T-cell (primary cell): ENCODE measurements around the gene UBE3D. TPM values are rescaled to one million over a fixed set of nuclear protein-coding genes. Genes with fewer than 3 reads are reported as not detected.
"Not testable (repeated sequence)": the region's sequence is repeated elsewhere in the genome, so short reads cannot be mapped to it uniquely, and the experiment has no call there.

Experiments
- ATAC-seq, 4 experiments: fragments of 200-7000 bp in 3 of 4; fragments of 150-1000 bp in 1 of 4; cut with Tn5 transposase; replicated peaks in 1 of 4; 1 replicate in 3 of 4; 2 replicates in 1 of 4; pipeline ENCODE4 v1.10.0; 2021; ENCODE audit warnings: moderate library complexity in 3 of 4, mild to moderate bottlenecking in 2 of 4, moderate number of reproducible peaks in 1 of 4
- CTCF ChIA-PET, 2 donors: fragments of 300-600 bp; sonication (Branson Sonifier 250); formaldehyde crosslinking; loops; one replicate each; lab custom pipeline; 2022; ENCODE audit warnings: antibody characterized with exemption in 2 of 2; lab: Charles Lee
- POLR2A ChIA-PET, 2 donors: fragments of 300-600 bp; sonication (Branson Sonifier 250); formaldehyde crosslinking; loops; one replicate each; lab custom pipeline; 2022; ENCODE audit warnings: antibody characterized with exemption in 2 of 2; lab: Charles Lee
- DNase-seq, 35 experiments: peaks; one replicate each; pipeline versions ENCODE4 v3.0.0 to v3.0.0-alpha.2; 2013 to 2023
- H3K27ac ChIP-seq: one replicate; pipeline ENCODE4 v1.5.1; 2013; ENCODE audit warnings: low read length
- H3K27me3 ChIP-seq, 2 experiments: replicated peaks in 1 of 2; 1 replicate in 1 of 2; 2 replicates in 1 of 2; pipeline versions ENCODE4 v1.6.1 to v1.7.0; 2013; ENCODE audit warnings: low read length in 1 of 2, mixed read lengths in 1 of 2; ENCODE audit not compliant: control insufficient read depth in 2 of 2, insufficient read depth in 2 of 2; ENCODE audit errors: extremely low read depth in 1 of 2
- H3K36me3 ChIP-seq, 2 donors: 1 replicate in 1 of 2; 2 replicates in 1 of 2; pipeline versions ENCODE4 v1.6.1 to v1.7.0; 2013; ENCODE audit warnings: low read length in 1 of 2; ENCODE audit not compliant: control insufficient read depth in 2 of 2, insufficient read depth in 1 of 2; ENCODE audit errors: extremely low read depth in 1 of 2
- H3K4me1 ChIP-seq, 2 experiments: 1 replicate in 1 of 2; 2 replicates in 1 of 2; pipeline versions ENCODE4 v1.6.1 to v1.7.0; 2013; ENCODE audit warnings: low read length in 2 of 2, mixed read lengths in 1 of 2; ENCODE audit not compliant: insufficient read depth in 2 of 2, control insufficient read depth in 1 of 2; ENCODE audit errors: extremely low read depth in 1 of 2
- H3K4me3 ChIP-seq, 2 donors: 1 replicate in 1 of 2; 2 replicates in 1 of 2; pipeline versions ENCODE4 v1.5.1 to v1.7.0; 2013; ENCODE audit warnings: mild to moderate bottlenecking in 2 of 2, low read length in 1 of 2, moderate library complexity in 1 of 2; ENCODE audit not compliant: control insufficient read depth in 1 of 2; ENCODE audit errors: extremely low read depth in 1 of 2
- H3K9me3 ChIP-seq: 2 replicates; pipeline ENCODE4 v1.7.0; 2013
- H3K27ac Mint-ChIP-seq, 2 donors: one replicate each; pipeline ENCODE4 v1.8.0; 2020 to 2021; ENCODE audit warnings: mild to moderate bottlenecking in 2 of 2, mixed read lengths in 2 of 2
- H3K27me3 Mint-ChIP-seq, 2 donors: one replicate each; pipeline ENCODE4 v1.8.0; 2021 to 2022; ENCODE audit warnings: mixed read lengths in 2 of 2
- H3K36me3 Mint-ChIP-seq: one replicate; pipeline ENCODE4 v1.8.0; 2021; ENCODE audit warnings: mixed read lengths
- H3K4me1 Mint-ChIP-seq, 3 donors: one replicate each; pipeline ENCODE4 v1.8.0; 2020 to 2022; ENCODE audit warnings: mixed read lengths in 3 of 3, mild to moderate bottlenecking in 1 of 3
- H3K4me3 Mint-ChIP-seq, 3 donors: one replicate each; pipeline ENCODE4 v1.8.0; 2020 to 2022; ENCODE audit warnings: mild to moderate bottlenecking in 3 of 3, mixed read lengths in 3 of 3, moderate library complexity in 3 of 3
- H3K9me3 Mint-ChIP-seq, 3 donors: one replicate each; pipeline ENCODE4 v1.8.0; 2020 to 2022; ENCODE audit warnings: mixed read lengths in 3 of 3
- WGBS: methylation state at CpG from one replicate; pipeline ENCODE4 v1.1.5; 2013; ENCODE audit warnings: missing lambda C conversion rate; ENCODE audit not compliant: insufficient coverage; 5-methylcytosine and 5-hydroxymethylcytosine counted together
- total RNA-seq, 35 experiments: library from RNA in 6 of 35; stranded (reverse) in 6 of 35; fragments of 120-200 nt in 1 of 35; gene quantifications; one replicate each; pipeline versions ENCODE4 v1.2.1 to v1.2.4 and lab custom pipeline; 2013 to 2026

The UBE3D gene
- total RNA-seq, 5 donors from 2014 or later (not counting 1 experiment from before 2014, with no cell fraction given), result 6.2 to 9.3 (median 7.1) TPM

DNA sequence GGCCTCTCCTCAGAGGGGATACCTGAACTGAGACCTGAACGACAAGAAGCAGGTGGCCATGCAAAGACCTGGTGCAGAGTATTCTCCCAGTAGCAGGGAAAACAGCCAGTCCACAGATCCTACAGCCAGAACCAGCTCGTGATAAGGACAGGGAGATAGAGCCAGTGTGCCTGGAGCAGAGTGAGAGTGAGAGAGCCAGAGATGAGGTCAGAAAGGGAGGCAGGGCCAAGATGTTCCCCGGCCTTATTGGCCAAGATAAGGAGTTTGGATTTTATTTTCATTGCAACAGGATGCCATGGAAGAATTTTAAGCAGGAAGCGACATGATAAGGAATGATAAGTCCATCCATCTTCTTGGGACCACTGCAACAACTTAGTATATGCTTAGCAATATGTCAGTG, 111.8 kb downstream of the UBE3D start:
- H3K9me3 ChIP-seq, result no peaks in the 10 kb centered on the region
- no peak for ATAC-seq

GRCh38 chr6:82951935-82952334, 113.7 kb downstream of the UBE3D start:
- H3K36me3 ChIP-seq, result no peaks in the 10 kb centered on the region
- Mint-ChIP-seq H3K27ac (no peak overlapping the region), H3K4me1 (peaks cover under 1 to 4% (median 2%) of the 10 kb centered on the region in 3 donors), H3K9me3 (peaks cover 0 to 10% (median 6%) of the 10 kb centered on the region in 3 donors), H3K27me3 (no peaks in the 10 kb centered on the region), H3K36me3 (peaks cover 71% of the 10 kb centered on the region), H3K4me3 (no peak overlapping the region)
- no peak for DNase-seq
- no CpG with 5 or more reads among the region's 1 CpG for WGBS
- no peak for ATAC-seq
- ChIA-PET CTCF (no interaction called here), POLR2A (no interaction called here)
- H3K27ac ChIP-seq, result no peak overlapping the region
- no peaks in the 10 kb centered on the region for H3K27me3 ChIP-seq
- no peak overlapping the region for H3K4me3 ChIP-seq
- no peaks in the 10 kb centered on the region for H3K9me3 ChIP-seq
- H3K4me1 ChIP-seq, result no peaks in the 10 kb centered on the region

More for the DNA sequence above, 111.8 kb downstream of the UBE3D start:
- Mint-ChIP-seq H3K36me3 (peaks cover 62% of the 10 kb centered on the region), H3K4me1 (no peaks in the 10 kb centered on the region), H3K27me3 (no peaks in the 10 kb centered on the region), H3K4me3 (no peak overlapping the region), H3K27ac (no peak overlapping the region), H3K9me3 (peaks cover 0 to 9% (median 6%) of the 10 kb centered on the region in 3 donors)
- no peak overlapping the region for H3K27ac ChIP-seq
- H3K4me1 ChIP-seq, result no peaks in the 10 kb centered on the region
- H3K4me3 ChIP-seq, result no peak overlapping the region
- CTCF ChIA-PET, result no interaction called here
- no peaks in the 10 kb centered on the region for H3K27me3 ChIP-seq
- POLR2A ChIA-PET, result no interaction called here
- no peak for DNase-seq
- 100% methylated on average over 1 of the region's 4 CpGs for WGBS
- no peaks in the 10 kb centered on the region for H3K36me3 ChIP-seq

- no peaks in the 10 kb centered on the region for H3K27me3 ChIP-seq
- no peak overlapping the region for H3K4me3 ChIP-seq
- 88% methylated on average over 1 of the region's 1 CpG for WGBS
- peaks cover 0 to 10% (median 6%) of the 10 kb centered on the region in 3 donors for H3K9me3 Mint-ChIP-seq
- H3K36me3 Mint-ChIP-seq, result peaks cover 73% of the 10 kb centered on the region
- no peak overlapping the region for H3K27ac Mint-ChIP-seq
- no peaks in the 10 kb centered on the region for H3K27me3 Mint-ChIP-seq
- no peak for DNase-seq
- H3K36me3 ChIP-seq, result no peaks in the 10 kb centered on the region
- H3K9me3 ChIP-seq, result no peaks in the 10 kb centered on the region
- POLR2A ChIA-PET, result no interaction called here
- no peak for ATAC-seq
- no peaks in the 10 kb centered on the region for H3K4me1 ChIP-seq
- H3K27ac ChIP-seq, result no peak overlapping the region
- H3K4me3 Mint-ChIP-seq, result no peak overlapping the region
- CTCF ChIA-PET, result no interaction called here
- peaks cover 6 to 9% (median 6%) of the 10 kb centered on the region in 3 donors for H3K4me1 Mint-ChIP-seq
Observed at GRCh38 chr6:82951389-82951788, 114.3 kb downstream of the UBE3D start.

- 92% methylated on average over 2 of the region's 3 CpGs for WGBS
- Mint-ChIP-seq H3K36me3 (peaks cover 59% of the 10 kb centered on the region), H3K9me3 (peaks cover 15 to 39% (median 27%) of the 10 kb centered on the region in 3 donors)
- H3K4me3 Mint-ChIP-seq, DNase-seq, ATAC-seq, H3K4me3 ChIP-seq, H3K27ac Mint-ChIP-seq, CTCF ChIA-PET, H3K4me1 ChIP-seq, H3K4me1 Mint-ChIP-seq, H3K27me3 ChIP-seq, H3K27me3 Mint-ChIP-seq, POLR2A ChIA-PET, H3K9me3 ChIP-seq, H3K27ac ChIP-seq, H3K36me3 ChIP-seq: not testable (repeated sequence)
Observed at GRCh38 chr6:82930915-82931314, 134.7 kb downstream of the UBE3D start.

GRCh38 chr6:82924799-82925535, 140.7 kb downstream of the UBE3D start:
- no peak overlapping the region for H3K27ac ChIP-seq
- POLR2A ChIA-PET, result no interaction called here
- no peaks in the 10 kb centered on the region for H3K9me3 ChIP-seq
- Mint-ChIP-seq H3K27me3 (no peaks in the 10 kb centered on the region), H3K36me3 (peaks cover 30% of the 10 kb centered on the region), H3K9me3 (peaks cover under 1 to 14% (median 4%) of the 10 kb centered on the region in 3 donors), H3K4me3 (no peak overlapping the region), H3K4me1 (no peaks in the 10 kb centered on the region), H3K27ac (no peak overlapping the region)
- no peak for DNase-seq
- H3K4me1 ChIP-seq, result no peaks in the 10 kb centered on the region
- WGBS, result 75% methylated on average over 3 of the region's 3 CpGs
- no peak for ATAC-seq
- CTCF ChIA-PET, result no interaction called here
- no peak overlapping the region for H3K4me3 ChIP-seq
- H3K36me3 ChIP-seq, result no peaks in the 10 kb centered on the region
- H3K27me3 ChIP-seq, result no peaks in the 10 kb centered on the region

- Histone ChIP-seq H3K4me1 (no peaks in the 10 kb centered on the region), H3K27me3 (no peaks in the 10 kb centered on the region), H3K36me3 (no peaks in the 10 kb centered on the region), H3K9me3 (no peaks in the 10 kb centered on the region), H3K27ac (no peak overlapping the region), H3K4me3 (no peak overlapping the region)
- no peak for ATAC-seq
- peaks cover 37% of the 10 kb centered on the region for H3K36me3 Mint-ChIP-seq
- CTCF ChIA-PET, result no interaction called here
- no peak for DNase-seq
- POLR2A ChIA-PET, result no interaction called here
- WGBS, result no CpG with 5 or more reads among the region's 1 CpG
- no peak overlapping the region for H3K27ac Mint-ChIP-seq
- no peak overlapping the region for H3K4me3 Mint-ChIP-seq
- H3K4me1 Mint-ChIP-seq, result no peaks in the 10 kb centered on the region
- no peaks in the 10 kb centered on the region for H3K27me3 Mint-ChIP-seq
- peaks cover 0 to 17% (median 0%) of the 10 kb centered on the region in 3 donors for H3K9me3 Mint-ChIP-seq
Observed at GRCh38 chr6:82921258-82921657, 144.4 kb downstream of the UBE3D start.
